Measurements from ENCODE around the gene ZNF74. TPM values are rescaled to one million over a fixed set of nuclear protein-coding genes. Genes with fewer than 3 reads are reported as not detected.

ZNF74 gene
- total RNA-seq, 1 experiment from 2014 or later = 15.6 TPM

- no peaks in the 10 kb centered on the region for H3K9me3 Mint-ChIP-seq (ENCODE audit: unreplicated experiment)
- no TSS peak for BruUV-seq (replicated peaks)
- Histone ChIP-seq H3K36me3 (ENCODE audit: control insufficient read depth, insufficient read depth, low read length) (0 out of 2 replicates have a peak, but pooled peaks cover 2% of the 10 kb centered on the region), H3K9me3 (no peaks in the 10 kb centered on the region), H3K4me1 (peaks cover 1% of the 10 kb centered on the region; the same call in 1 of the 2 replicates), H3K27me3 (replicated peaks; ENCODE audit: control insufficient read depth, insufficient read depth, low read length) (no peaks in the 10 kb centered on the region), H3K4me3 (ENCODE audit: low read depth, low read length) (no peak overlapping the region)
- DNase-seq = no peak
- H3K27ac Mint-ChIP-seq (ENCODE audit: unreplicated experiment) = no peak overlapping the region
- peaks cover 4% of the 10 kb centered on the region for H3K36me3 Mint-ChIP-seq (ENCODE audit: insufficient read depth, unreplicated experiment)
- intact Hi-C loops (cut with micrococcal nuclease; ENCODE audit: unreplicated experiment) = no loop called here
- TF ChIP-seq, protein P1, sequence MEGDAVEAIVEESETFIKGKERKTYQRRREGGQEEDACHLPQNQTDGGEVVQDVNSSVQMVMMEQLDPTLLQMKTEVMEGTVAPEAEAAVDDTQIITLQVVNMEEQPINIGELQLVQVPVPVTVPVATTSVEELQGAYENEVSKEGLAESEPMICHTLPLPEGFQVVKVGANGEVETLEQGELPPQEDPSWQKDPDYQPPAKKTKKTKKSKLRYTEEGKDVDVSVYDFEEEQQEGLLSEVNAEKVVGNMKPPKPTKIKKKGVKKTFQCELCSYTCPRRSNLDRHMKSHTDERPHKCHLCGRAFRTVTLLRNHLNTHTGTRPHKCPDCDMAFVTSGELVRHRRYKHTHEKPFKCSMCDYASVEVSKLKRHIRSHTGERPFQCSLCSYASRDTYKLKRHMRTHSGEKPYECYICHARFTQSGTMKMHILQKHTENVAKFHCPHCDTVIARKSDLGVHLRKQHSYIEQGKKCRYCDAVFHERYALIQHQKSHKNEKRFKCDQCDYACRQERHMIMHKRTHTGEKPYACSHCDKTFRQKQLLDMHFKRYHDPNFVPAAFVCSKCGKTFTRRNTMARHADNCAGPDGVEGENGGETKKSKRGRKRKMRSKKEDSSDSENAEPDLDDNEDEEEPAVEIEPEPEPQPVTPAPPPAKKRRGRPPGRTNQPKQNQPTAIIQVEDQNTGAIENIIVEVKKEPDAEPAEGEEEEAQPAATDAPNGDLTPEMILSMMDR (IDR thresholded peaks at IDR 0.05; ENCODE audit: insufficient read depth in 1 of 2, low read depth in 1 of 2, low read length in 1 of 2, severe bottlenecking in 1 of 2, unreplicated experiment in 1 of 2) = no peak
- no peaks in the 10 kb centered on the region for H3K4me1 Mint-ChIP-seq (ENCODE audit: low read depth, unreplicated experiment)
- H3K4me3 Mint-ChIP-seq (ENCODE audit: unreplicated experiment) = no peak overlapping the region
- POLR2A ChIA-PET = no interaction called here
- no peaks in the 10 kb centered on the region for H3K27me3 Mint-ChIP-seq (ENCODE audit: insufficient read depth, unreplicated experiment)
- CTCF ChIA-PET = no interaction called here
Observed at GRCh38 chr22:20399866-20400605, 6.1 kb downstream of the ZNF74 start.

GRCh38 chr22:20400606-20401375 lies 6.8 kb downstream of the ZNF74 start:
- Histone ChIP-seq H3K4me3 (ENCODE audit: low read depth, low read length) (no peak overlapping the region), H3K9me3 (no peaks in the 10 kb centered on the region), H3K4me1 (no peaks in the 10 kb centered on the region), H3K27me3 (replicated peaks; ENCODE audit: control insufficient read depth, insufficient read depth, low read length) (no peaks in the 10 kb centered on the region), H3K36me3 (ENCODE audit: control insufficient read depth, insufficient read depth, low read length) (0 out of 2 replicates have a peak, but pooled peaks cover 2% of the 10 kb centered on the region)
- CTCF ChIA-PET = no interaction called here
- POLR2A ChIA-PET = no interaction called here
- H3K36me3 Mint-ChIP-seq (ENCODE audit: insufficient read depth, unreplicated experiment) = peaks cover 5% of the 10 kb centered on the region
- no peaks in the 10 kb centered on the region for H3K9me3 Mint-ChIP-seq (ENCODE audit: unreplicated experiment)
- intact Hi-C loops (cut with micrococcal nuclease; ENCODE audit: unreplicated experiment) = no loop called here
- TF ChIP-seq, protein P1 (IDR thresholded peaks at IDR 0.05; ENCODE audit: insufficient read depth in 1 of 2, low read depth in 1 of 2, low read length in 1 of 2, severe bottlenecking in 1 of 2, unreplicated experiment in 1 of 2) = no peak
- DNase-seq = no peak
- no peak overlapping the region for H3K4me3 Mint-ChIP-seq (ENCODE audit: unreplicated experiment)
- no TSS peak for BruUV-seq (replicated peaks)
- no peak overlapping the region for H3K27ac Mint-ChIP-seq (ENCODE audit: unreplicated experiment)
- no peaks in the 10 kb centered on the region for H3K27me3 Mint-ChIP-seq (ENCODE audit: insufficient read depth, unreplicated experiment)
- H3K4me1 Mint-ChIP-seq (ENCODE audit: low read depth, unreplicated experiment) = no peaks in the 10 kb centered on the region

GRCh38 chr22:20401376-20402014 lies 7.5 kb downstream of the ZNF74 start:
- BruUV-seq (replicated peaks) = no TSS peak
- H3K9me3 ChIP-seq = no peaks in the 10 kb centered on the region
- no peaks in the 10 kb centered on the region for H3K27me3 ChIP-seq (replicated peaks; ENCODE audit: control insufficient read depth, insufficient read depth, low read length)
- no peaks in the 10 kb centered on the region for H3K4me1 Mint-ChIP-seq (ENCODE audit: low read depth, unreplicated experiment)
- H3K36me3 Mint-ChIP-seq (ENCODE audit: insufficient read depth, unreplicated experiment) = peaks cover 5% of the 10 kb centered on the region
- H3K4me3 ChIP-seq (ENCODE audit: low read depth, low read length) = no peak overlapping the region
- no peak overlapping the region for H3K4me3 Mint-ChIP-seq (ENCODE audit: unreplicated experiment)
- H3K36me3 ChIP-seq (ENCODE audit: control insufficient read depth, insufficient read depth, low read length) = 0 out of 2 replicates have a peak, but pooled peaks cover 2% of the 10 kb centered on the region
- H3K27ac Mint-ChIP-seq (ENCODE audit: unreplicated experiment) = no peak overlapping the region
- DNase-seq = no peak
- CTCF ChIA-PET = no interaction called here
- no peaks in the 10 kb centered on the region for H3K9me3 Mint-ChIP-seq (ENCODE audit: unreplicated experiment)
- H3K27me3 Mint-ChIP-seq (ENCODE audit: insufficient read depth, unreplicated experiment) = no peaks in the 10 kb centered on the region
- intact Hi-C loops (cut with micrococcal nuclease; ENCODE audit: unreplicated experiment) = no loop called here
- TF ChIP-seq, protein P1 (IDR thresholded peaks at IDR 0.05; ENCODE audit: insufficient read depth in 1 of 2, low read depth in 1 of 2, low read length in 1 of 2, severe bottlenecking in 1 of 2, unreplicated experiment in 1 of 2) = no peak
- POLR2A ChIA-PET = no interaction called here
- H3K4me1 ChIP-seq = no peaks in the 10 kb centered on the region

All from Caco-2 (cell line).